GM23338 (cell line): ENCODE measurements around the gene HIP1. TPM values are rescaled to one million over a fixed set of nuclear protein-coding genes. Genes with fewer than 3 reads are reported as not detected.

Source experiments
- ATAC-seq: fragments of 200-7000 bp; cut with Tn5 transposase; 3 replicates; pipeline ENCODE4 v1.9.1; 2020
- DNase-seq: peaks from one replicate; pipeline ENCODE4 v3.0.0-alpha.2; 2015; ENCODE audit warnings: low spot score
- H2AFZ ChIP-seq: fragments of 200-600 bp; sonication (generic); 2 replicates; pipeline ENCODE4 v1.8.0; 2016; ENCODE audit warnings: antibody characterized with exemption, mild to moderate bottlenecking, moderate library complexity
- H3F3A ChIP-seq: fragments of 200-600 bp; sonication (generic); replicated peaks from 2 replicates; pipeline ENCODE4 v1.8.0; 2017; ENCODE audit warnings: antibody characterized with exemption, mixed run types, low read depth
- H3K27ac ChIP-seq: fragments of 200-600 bp; sonication (generic); 2 replicates; pipeline ENCODE4 v1.6.1; 2016; ENCODE audit warnings: low read depth
- H3K27me3 ChIP-seq: fragments of 200-600 bp; sonication (generic); 2 replicates; pipeline ENCODE4 v1.8.0; 2016; ENCODE audit warnings: mild to moderate bottlenecking, mixed run types, moderate library complexity; ENCODE audit not compliant: insufficient read depth
- H3K36me3 ChIP-seq: fragments of 200-600 bp; sonication (generic); 2 replicates; pipeline ENCODE4 v1.8.0; 2016; ENCODE audit warnings: mild to moderate bottlenecking; ENCODE audit not compliant: insufficient read depth
- H3K4me1 ChIP-seq: fragments of 200-600 bp; sonication (generic); 2 replicates; pipeline ENCODE4 v1.8.0; 2016; ENCODE audit warnings: mild to moderate bottlenecking, moderate library complexity; ENCODE audit not compliant: insufficient read depth
- H3K4me2 ChIP-seq: fragments of 200-600 bp; sonication (generic); 2 replicates; pipeline ENCODE4 v1.7.1; 2017; ENCODE audit warnings: mixed run types
- H3K4me3 ChIP-seq: fragments of 200-600 bp; sonication (generic); 2 replicates; pipeline ENCODE4 v1.6.1; 2016; ENCODE audit warnings: mixed run types
- H3K79me2 ChIP-seq: fragments of 200-600 bp; sonication (generic); replicated peaks from 2 replicates; pipeline ENCODE4 v1.8.0; 2017; ENCODE audit warnings: mild to moderate bottlenecking; ENCODE audit not compliant: insufficient read depth
- H3K9me2 ChIP-seq: fragments of 200-600 bp; sonication (generic); 2 replicates; pipeline ENCODE4 v1.8.0; 2017; ENCODE audit not compliant: insufficient read depth
- H4K20me1 ChIP-seq: fragments of 200-600 bp; sonication (generic); replicated peaks from 2 replicates; pipeline ENCODE4 v1.8.0; 2017; ENCODE audit warnings: mild to moderate bottlenecking; ENCODE audit not compliant: insufficient read depth
- H3K27ac Mint-ChIP-seq: 2 replicates; pipeline ENCODE4 v1.8.0; 2020; ENCODE audit warnings: inconsistent platforms, mild to moderate bottlenecking, moderate library complexity, mixed read lengths
- H3K27me3 Mint-ChIP-seq: 3 replicates; pipeline ENCODE4 v1.8.0; 2022; ENCODE audit warnings: low read depth, mild to moderate bottlenecking, moderate library complexity, mixed read lengths, inconsistent platforms; ENCODE audit not compliant: insufficient read depth, poor library complexity
- H3K36me3 Mint-ChIP-seq: 3 replicates; pipeline ENCODE4 v1.8.0; 2021; ENCODE audit warnings: low read depth, mild to moderate bottlenecking, inconsistent platforms, moderate library complexity, mixed read lengths
- H3K4me1 Mint-ChIP-seq: 3 replicates; pipeline ENCODE4 v1.8.0; 2020; ENCODE audit warnings: mild to moderate bottlenecking, inconsistent platforms, mixed read lengths
- H3K4me3 Mint-ChIP-seq: 3 replicates; pipeline ENCODE4 v1.8.0; 2021; ENCODE audit warnings: moderate library complexity, mild to moderate bottlenecking, inconsistent platforms, mixed read lengths
- H3K9me3 Mint-ChIP-seq: 3 replicates; pipeline ENCODE4 v1.8.0; 2020; ENCODE audit warnings: moderate library complexity, mild to moderate bottlenecking, inconsistent platforms, mixed read lengths
- CTCF ChIP-seq, 2 experiments: fragments of 200-600 bp in 1 of 2; sonication (generic) in 1 of 2; conservative IDR thresholded peaks; 2 replicates each; pipeline versions ENCODE4 v1.5.1 to v1.6.1; 2016 to 2017; ENCODE audit warnings: antibody characterized with exemption in 2 of 2, low read depth in 2 of 2, mild to moderate bottlenecking in 2 of 2, moderate library complexity in 1 of 2
- ETS1 ChIP-seq: IDR thresholded peaks from 2 replicates; pipeline ENCODE4 v1.6.1; 2016; ENCODE audit warnings: antibody characterized with exemption
- EZH2 ChIP-seq: fragments of 200-600 bp; sonication (generic); IDR thresholded peaks from one replicate; pipeline ENCODE4 v1.8.0; 2017; ENCODE audit warnings: antibody characterized with exemption, mild to moderate bottlenecking, low read depth; ENCODE audit not compliant: unreplicated experiment
- EZH2phosphoT487 ChIP-seq: fragments of 200-600 bp; sonication (generic); IDR thresholded peaks from one replicate; pipeline ENCODE4 v1.8.1; 2018; ENCODE audit warnings: antibody characterized with exemption; ENCODE audit not compliant: unreplicated experiment
- NANOG ChIP-seq: IDR thresholded peaks from 2 replicates; pipeline ENCODE4 v1.6.1; 2016; ENCODE audit warnings: antibody characterized with exemption, borderline replicate concordance
- REST ChIP-seq: IDR thresholded peaks from one replicate; pipeline ENCODE4 v1.6.1; 2018; ENCODE audit warnings: antibody characterized with exemption; ENCODE audit not compliant: unreplicated experiment
- ZNF114 ChIP-seq: fragments of 250-450 bp; sonication (Bioruptor Pico); IDR thresholded peaks from 2 replicates; pipeline ENCODE4 v1.5.0; 2020; ENCODE audit warnings: mild to moderate bottlenecking, moderate library complexity
- polyA plus RNA-seq: library from polyadenylated mRNA; unstranded; fragments of >200 nt; fragmentation: Nextera tagmentation; extraction: Ambion mirVana; gene quantifications from 2 replicates; pipeline ENCODE4 v1.2.1, GENCODE V29; 2016
- total RNA-seq: library from RNA; depleted of rRNA; stranded (reverse); fragments of >200 nt; shearing (Covaris generic); gene quantifications from 2 replicates; pipeline ENCODE4 v1.2.3, GENCODE V29; 2014

HIP1 gene
- total and polyA plus RNA-seq, 2 experiments from 2014 or later = 24.9 to 80.8 TPM

GRCh38 chr7:75735581-75736350, 3.0 kb downstream of the HIP1 start:
- Mint-ChIP-seq H3K4me1 (peaks cover 20% of the 10 kb centered on the region), H3K27me3 (peaks cover 30% of the 10 kb centered on the region), H3K9me3 (no peaks in the 10 kb centered on the region; the same call in 2 of the 3 replicates), H3K36me3 (no peaks in the 10 kb centered on the region), H3K4me3 (no peak overlapping the region), H3K27ac (no peak overlapping the region)
- no peaks in the 10 kb centered on the region for H4K20me1 ChIP-seq
- H2AFZ ChIP-seq = no peak overlapping the region
- no peaks in the 10 kb centered on the region for H3K79me2 ChIP-seq
- peaks cover 20% of the 10 kb centered on the region for H3K4me1 ChIP-seq
- no peak overlapping the region for H3K4me2 ChIP-seq
- H3K9me2 ChIP-seq = no peaks in the 10 kb centered on the region
- no peaks in the 10 kb centered on the region for H3K36me3 ChIP-seq
- no peak for DNase-seq
- H3K27me3 ChIP-seq = 0 out of 2 replicates have a peak, but pooled peaks cover 7% of the 10 kb centered on the region
- TF ChIP-seq ETS1 (no peak), EZH2 (no peak), ZNF114 (no peak), REST (no peak), EZH2phosphoT487 (no peak), CTCF (conservative IDR thresholded peaks at IDR 0.05; ENCODE audit: low read depth in 2 of 2) (no peak), NANOG (no peak)
- H3K4me3 ChIP-seq = no peak overlapping the region
- no peak overlapping the region for H3K27ac ChIP-seq
- 0 out of 2 replicates have a peak, but pooled peaks cover 5% of the 10 kb centered on the region for H3F3A ChIP-seq
- no peak for ATAC-seq
